PC-9 (cell line): ENCODE results near the gene ZCCHC7. TPM values are rescaled to one million over a fixed set of nuclear protein-coding genes. Genes with fewer than 3 reads are reported as not detected.

Experiments
- BruUV-seq: library from RNA; stranded (reverse); fragments of 400-500 nt; replicated peaks from 2 replicates; lab custom pipeline; 2021; lab: Mats Ljungman, UMichigan
- CTCF ChIA-PET: fragments of 300-600 bp; sonication (Branson Sonifier 250); formaldehyde crosslinking; loops from one replicate; lab custom pipeline; 2022; ENCODE audit warnings: antibody characterized with exemption; lab: Charles Lee
- POLR2A ChIA-PET: fragments of 300-600 bp; sonication (Branson Sonifier 250); formaldehyde crosslinking; loops from one replicate; lab custom pipeline; 2022; ENCODE audit warnings: antibody characterized with exemption; ENCODE audit not compliant: unreplicated experiment; lab: Charles Lee
- DNase-seq, 2 experiments: peaks; one replicate each; pipeline versions ENCODE4 v3.0.0 to v3.0.0-alpha.2; 2015 to 2022; ENCODE audit warnings: mixed read lengths in 1 of 2
- H2AFZ ChIP-seq: fragments of 200-600 bp; sonication (generic); 2 replicates; pipeline ENCODE4 v1.8.1; 2017; ENCODE audit warnings: antibody characterized with exemption
- H3F3A ChIP-seq: fragments of 200-600 bp; sonication (generic); 2 replicates; pipeline ENCODE4 v1.8.1; 2017; ENCODE audit warnings: antibody characterized with exemption, mild to moderate bottlenecking, low read depth; ENCODE audit not compliant: insufficient read depth
- H3K27ac ChIP-seq: fragments of 200-600 bp; sonication (generic); 2 replicates; pipeline ENCODE4 v1.6.1; 2016; ENCODE audit warnings: mixed run types
- H3K27me3 ChIP-seq: fragments of 200-600 bp; sonication (generic); 2 replicates; pipeline ENCODE4 v1.6.1; 2016; ENCODE audit warnings: low read depth, mixed run types; ENCODE audit not compliant: insufficient read depth
- H3K36me3 ChIP-seq: fragments of 200-600 bp; sonication (generic); 2 replicates; pipeline ENCODE4 v1.6.1; 2016; ENCODE audit warnings: low read depth, mixed run types
- H3K4me1 ChIP-seq: fragments of 200-600 bp; sonication (generic); replicated peaks from 2 replicates; pipeline ENCODE4 v1.6.1; 2016; ENCODE audit warnings: mixed run types; ENCODE audit not compliant: insufficient read depth
- H3K4me2 ChIP-seq: fragments of 200-600 bp; sonication (generic); 2 replicates; pipeline ENCODE4 v1.6.1; 2017; ENCODE audit warnings: mixed run types
- H3K4me3 ChIP-seq: fragments of 200-600 bp; sonication (generic); 2 replicates; pipeline ENCODE4 v1.6.1; 2016; ENCODE audit warnings: mixed run types
- H3K79me2 ChIP-seq: fragments of 200-600 bp; sonication (generic); 2 replicates; pipeline ENCODE4 v1.6.1; 2017; ENCODE audit warnings: low read depth, mixed run types
- H3K9me2 ChIP-seq: fragments of 200-600 bp; sonication (generic); 2 replicates; pipeline ENCODE4 v1.8.1; 2017; ENCODE audit warnings: mild to moderate bottlenecking; ENCODE audit not compliant: insufficient read depth
- H3K9me3 ChIP-seq: fragments of 200-600 bp; sonication (generic); 2 replicates; pipeline ENCODE4 v1.8.1; 2016; ENCODE audit warnings: low read depth; ENCODE audit not compliant: insufficient read depth
- H4K20me1 ChIP-seq: fragments of 200-600 bp; sonication (generic); 2 replicates; pipeline ENCODE4 v1.8.1; 2017; ENCODE audit not compliant: insufficient read depth
- EZH2 ChIP-seq: fragments of 200-600 bp; sonication (generic); IDR thresholded peaks from 2 replicates; pipeline ENCODE4 v1.8.0; 2017; ENCODE audit warnings: antibody characterized with exemption, low read depth
- intact Hi-C: fragments of 100-400 bp; cut with micrococcal nuclease; formaldehyde crosslinking; loops from one replicate; pipeline ENCODE4 v1.10.0; 2022; ENCODE audit not compliant: unreplicated experiment
- total RNA-seq: library from RNA; stranded (reverse); gene quantifications from 2 replicates; pipeline ENCODE4 v1.2.3, GENCODE V29; 2021
- TF ChIP-seq, protein P1 (sequence below): fragments of 200-600 bp; sonication (generic); conservative IDR thresholded peaks from 2 replicates; pipeline ENCODE4 v1.6.1; 2017; ENCODE audit warnings: mixed run types, antibody characterized with exemption, mild to moderate bottlenecking, moderate library complexity

Gene ZCCHC7
- total RNA-seq, 1 experiment from 2014 or later: 15.9 TPM

DNA sequence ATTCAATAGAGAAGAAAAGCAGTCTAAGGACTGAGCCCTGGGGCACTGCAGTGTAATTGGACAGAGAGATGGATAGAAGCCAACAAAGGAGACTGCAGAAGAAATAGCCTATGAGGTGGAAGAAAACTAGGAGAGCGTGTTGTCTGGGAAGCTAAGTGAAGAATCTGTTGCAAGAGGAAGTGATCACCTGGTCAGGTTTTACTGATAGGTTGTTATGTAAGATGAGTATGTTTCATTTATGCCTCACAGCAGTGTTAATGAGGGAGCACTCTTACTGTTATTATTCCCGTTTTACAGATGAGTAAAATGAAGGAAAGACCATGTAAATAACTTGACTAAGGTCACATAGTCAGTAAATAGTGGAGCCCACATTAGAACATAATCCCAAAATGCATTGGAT, 222.1 kb downstream of the ZCCHC7 start:
- no TSS peak for BruUV-seq
- Histone ChIP-seq H3K4me2 (no peak overlapping the region), H3K79me2 (no peaks in the 10 kb centered on the region), H3K9me3 (no peaks in the 10 kb centered on the region), H3K27ac (no peak overlapping the region), H3K9me2 (no peaks in the 10 kb centered on the region), H2AFZ (no peak overlapping the region), H3K4me3 (no peak overlapping the region), H4K20me1 (no peaks in the 10 kb centered on the region), H3K4me1 (no peaks in the 10 kb centered on the region), H3K36me3 (no peaks in the 10 kb centered on the region), H3F3A (no peaks in the 10 kb centered on the region), H3K27me3 (no peaks in the 10 kb centered on the region)
- no peak for DNase-seq
- CTCF ChIA-PET: no interaction called here
- intact Hi-C loops: loop anchor here (2.0 kb wide), 1 partner anchor 14 kb away; no protein-coding TSS in a partner anchor
- POLR2A ChIA-PET: no interaction called here
- TF ChIP-seq, protein P1, sequence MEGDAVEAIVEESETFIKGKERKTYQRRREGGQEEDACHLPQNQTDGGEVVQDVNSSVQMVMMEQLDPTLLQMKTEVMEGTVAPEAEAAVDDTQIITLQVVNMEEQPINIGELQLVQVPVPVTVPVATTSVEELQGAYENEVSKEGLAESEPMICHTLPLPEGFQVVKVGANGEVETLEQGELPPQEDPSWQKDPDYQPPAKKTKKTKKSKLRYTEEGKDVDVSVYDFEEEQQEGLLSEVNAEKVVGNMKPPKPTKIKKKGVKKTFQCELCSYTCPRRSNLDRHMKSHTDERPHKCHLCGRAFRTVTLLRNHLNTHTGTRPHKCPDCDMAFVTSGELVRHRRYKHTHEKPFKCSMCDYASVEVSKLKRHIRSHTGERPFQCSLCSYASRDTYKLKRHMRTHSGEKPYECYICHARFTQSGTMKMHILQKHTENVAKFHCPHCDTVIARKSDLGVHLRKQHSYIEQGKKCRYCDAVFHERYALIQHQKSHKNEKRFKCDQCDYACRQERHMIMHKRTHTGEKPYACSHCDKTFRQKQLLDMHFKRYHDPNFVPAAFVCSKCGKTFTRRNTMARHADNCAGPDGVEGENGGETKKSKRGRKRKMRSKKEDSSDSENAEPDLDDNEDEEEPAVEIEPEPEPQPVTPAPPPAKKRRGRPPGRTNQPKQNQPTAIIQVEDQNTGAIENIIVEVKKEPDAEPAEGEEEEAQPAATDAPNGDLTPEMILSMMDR: no peak
- TF ChIP-seq EZH2: no peak

GRCh38 chr9:37342895-37343294, 222.5 kb downstream of the ZCCHC7 start:
- Histone ChIP-seq H3K36me3 (no peaks in the 10 kb centered on the region), H3K4me2 (no peak overlapping the region), H3K9me3 (no peaks in the 10 kb centered on the region), H4K20me1 (no peaks in the 10 kb centered on the region), H2AFZ (no peak overlapping the region), H3K27ac (no peak overlapping the region), H3K4me1 (no peaks in the 10 kb centered on the region), H3K27me3 (no peaks in the 10 kb centered on the region), H3K79me2 (no peaks in the 10 kb centered on the region), H3K4me3 (no peak overlapping the region), H3F3A (no peaks in the 10 kb centered on the region), H3K9me2 (no peaks in the 10 kb centered on the region)
- TF ChIP-seq EZH2: no peak
- TF ChIP-seq, protein P1: no peak
- CTCF ChIA-PET: no interaction called here
- POLR2A ChIA-PET: no interaction called here
- no peak for DNase-seq
- intact Hi-C loops: loop anchor here (2.0 kb wide), 1 partner anchor 14 kb away; no protein-coding TSS in a partner anchor
- BruUV-seq: no TSS peak

DNA sequence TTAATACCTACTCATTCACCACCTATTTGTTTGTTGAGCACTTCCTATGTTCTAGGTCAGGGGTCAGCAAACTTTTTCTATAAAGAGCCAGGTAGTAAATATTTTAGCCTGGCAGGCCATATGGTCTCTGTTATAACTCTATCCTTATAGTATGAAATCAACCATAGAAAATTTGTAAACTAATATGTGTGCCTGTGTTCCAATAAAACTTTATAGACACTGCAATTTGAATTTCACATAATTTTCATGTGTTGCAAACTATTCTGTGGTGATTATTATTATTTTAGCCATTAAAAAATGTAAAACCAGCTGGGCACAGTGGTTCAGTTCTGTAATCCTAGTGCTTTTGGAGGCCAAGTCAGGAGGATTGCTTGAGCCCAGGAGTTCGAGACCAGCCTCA, 223.3 kb downstream of the ZCCHC7 start:
- H3K36me3 ChIP-seq: no peaks in the 10 kb centered on the region
- no peak overlapping the region for H3K4me3 ChIP-seq
- H3K9me3 ChIP-seq: no peaks in the 10 kb centered on the region
- no peak overlapping the region for H2AFZ ChIP-seq
- H3K79me2 ChIP-seq: no peaks in the 10 kb centered on the region
- H3K9me2 ChIP-seq: no peaks in the 10 kb centered on the region
- no peak overlapping the region for H3K4me2 ChIP-seq
- no peak for TF ChIP-seq EZH2
- TF ChIP-seq, protein P1: no peak
- no peaks in the 10 kb centered on the region for H3F3A ChIP-seq
- H3K4me1 ChIP-seq: no peaks in the 10 kb centered on the region
- H3K27ac ChIP-seq: no peak overlapping the region
- ChIA-PET POLR2A (no interaction called here), CTCF (no interaction called here)
- no peaks in the 10 kb centered on the region for H4K20me1 ChIP-seq
- H3K27me3 ChIP-seq: no peaks in the 10 kb centered on the region
- BruUV-seq: no TSS peak
- no peak for DNase-seq
- intact Hi-C loops: loop anchor here (2.0 kb wide), 1 partner anchor 13 kb away; no protein-coding TSS in a partner anchor
